GM12872 (cell line): Measurements from ENCODE around the gene DUSP9.

Experiments
- CTCF ChIP-seq: IDR thresholded peaks from 3 replicates; pipeline ENCODE4 v1.5.1; 2011; ENCODE audit warnings: low read depth, mild to moderate bottlenecking, low read length, moderate library complexity; ENCODE audit not compliant: insufficient read depth

The DUSP9 gene

GRCh38 chrX:153649178-153649914, 2.3 kb downstream of the DUSP9 start:
- peak; percentile 55 for TF ChIP-seq CTCF

- no peak for TF ChIP-seq CTCF
Observed at GRCh38 chrX:153649915-153650782, 3.1 kb downstream of the DUSP9 start.

DNA sequence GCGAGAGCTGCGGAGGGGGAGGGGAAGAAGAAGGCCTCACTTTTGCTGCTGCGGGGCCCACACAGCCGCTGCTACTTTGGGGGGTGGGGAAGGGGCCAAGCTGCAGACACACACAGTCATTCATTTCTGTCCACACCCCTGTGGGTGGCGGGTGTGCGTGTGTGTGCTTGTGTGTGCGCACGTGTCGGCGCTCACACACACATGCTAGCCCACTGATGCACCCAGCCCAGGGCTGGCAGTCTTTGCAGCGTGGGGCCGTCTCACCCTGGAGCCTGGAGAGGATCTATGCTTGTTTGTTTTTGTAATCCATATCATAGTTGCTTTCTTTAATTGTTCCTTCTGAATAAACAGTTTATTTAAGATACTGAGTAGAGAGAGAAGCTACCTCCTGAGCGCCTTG, 4.0 kb downstream of the DUSP9 start:
- TF ChIP-seq CTCF: no peak

DNA sequence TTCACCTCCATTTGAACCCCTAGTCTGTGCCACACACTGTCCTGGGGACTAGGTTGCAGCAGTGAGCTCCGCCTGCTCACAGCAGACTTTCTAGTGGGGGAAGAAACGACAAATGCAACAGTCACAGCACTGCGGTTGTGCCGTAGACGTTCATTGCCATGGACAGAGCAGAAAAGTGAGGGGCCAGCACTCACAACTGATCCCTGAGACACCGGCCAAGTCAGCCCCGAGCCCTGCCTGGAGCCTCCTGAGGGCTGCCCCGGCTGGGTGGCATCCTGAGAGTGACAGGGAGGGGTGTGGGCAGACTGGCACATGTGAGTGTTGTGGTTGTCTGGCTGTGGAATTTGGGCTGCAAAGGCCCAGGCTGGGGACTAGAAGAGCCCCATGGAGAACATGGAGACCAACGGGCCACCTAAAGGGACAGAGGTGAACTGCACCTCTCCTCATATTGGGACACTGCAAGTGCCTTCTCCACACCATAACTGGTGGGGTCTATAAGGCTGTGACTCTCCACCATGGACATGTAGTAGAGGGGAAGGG, 4.6 kb downstream of the DUSP9 start:
- peak; percentile 56; the same call in 2 of the 3 replicates for TF ChIP-seq CTCF

- no peak for TF ChIP-seq CTCF
Observed at GRCh38 chrX:153653556-153653955, 6.6 kb downstream of the DUSP9 start.

DNA sequence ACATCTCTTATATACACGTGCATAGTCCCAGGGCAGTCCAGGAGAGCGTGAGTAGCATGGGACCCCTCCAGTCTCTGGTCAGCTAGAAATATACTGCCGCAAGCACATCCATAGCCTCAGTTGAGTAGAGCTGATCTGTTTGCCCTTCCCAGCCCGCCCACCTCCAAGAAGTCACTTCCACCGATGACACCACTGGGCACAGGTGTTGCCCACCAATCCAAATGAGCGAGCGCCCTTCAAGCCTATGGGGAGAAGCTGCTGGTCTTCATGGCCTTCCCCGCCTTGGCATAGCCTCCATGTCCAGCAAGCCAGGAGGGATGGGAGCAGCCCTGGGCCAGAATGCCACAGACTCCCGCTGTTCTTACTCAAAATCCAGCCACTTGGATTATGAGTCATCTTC, 10.2 kb downstream of the DUSP9 start:
- TF ChIP-seq CTCF: no peak

DNA sequence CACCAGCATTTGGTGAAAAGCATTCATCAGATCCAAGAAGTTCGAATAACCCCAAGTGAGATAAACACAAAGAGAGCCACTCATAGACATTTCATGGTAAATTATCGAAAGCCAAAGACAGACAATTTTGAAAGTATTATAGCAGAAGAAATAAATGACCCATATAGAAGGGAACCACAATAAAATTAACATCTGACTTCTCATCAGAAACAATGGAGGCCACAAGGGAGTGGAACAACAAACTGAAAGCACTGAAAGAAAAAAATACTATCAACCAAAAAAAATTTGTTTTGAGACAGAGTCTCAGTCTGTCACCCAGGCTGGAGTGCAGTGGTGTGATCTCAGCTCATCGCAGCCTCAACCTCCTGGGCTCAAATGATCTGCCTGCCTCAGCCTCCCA, 12.3 kb downstream of the DUSP9 start:
- no peak for TF ChIP-seq CTCF
